ENCODE measurements around the gene TIMM8B.
A peak's percentile ranks its signal among the peaks of the same experiment; 100 is the strongest.
"Not testable (repeated sequence)": the region's sequence is repeated elsewhere in the genome, so short reads cannot be mapped to it uniquely, and the experiment has no call there.

TIMM8B gene

DNA sequence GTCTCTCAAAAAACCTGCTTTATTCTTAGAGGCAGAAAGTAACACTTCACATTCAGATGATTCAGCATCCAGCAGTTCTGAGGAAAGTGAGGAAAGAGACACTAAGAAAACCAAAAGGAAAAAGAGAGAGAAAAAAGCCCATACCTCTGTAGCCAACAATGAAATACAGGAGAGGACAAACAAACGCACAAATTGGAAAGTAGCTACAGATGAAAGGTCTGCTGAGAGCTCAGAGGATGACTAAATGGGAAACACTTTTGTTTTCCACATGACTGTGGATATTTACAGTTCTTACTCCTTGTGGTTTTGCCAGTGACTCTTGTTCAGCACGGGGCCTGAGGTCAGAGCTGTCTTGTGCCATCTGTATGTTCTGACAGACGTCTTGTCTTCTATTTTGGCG is 3.8 kb downstream of the TIMM8B start:
- no peak for DNase-seq (ENCODE audit: low spot score)

DNA sequence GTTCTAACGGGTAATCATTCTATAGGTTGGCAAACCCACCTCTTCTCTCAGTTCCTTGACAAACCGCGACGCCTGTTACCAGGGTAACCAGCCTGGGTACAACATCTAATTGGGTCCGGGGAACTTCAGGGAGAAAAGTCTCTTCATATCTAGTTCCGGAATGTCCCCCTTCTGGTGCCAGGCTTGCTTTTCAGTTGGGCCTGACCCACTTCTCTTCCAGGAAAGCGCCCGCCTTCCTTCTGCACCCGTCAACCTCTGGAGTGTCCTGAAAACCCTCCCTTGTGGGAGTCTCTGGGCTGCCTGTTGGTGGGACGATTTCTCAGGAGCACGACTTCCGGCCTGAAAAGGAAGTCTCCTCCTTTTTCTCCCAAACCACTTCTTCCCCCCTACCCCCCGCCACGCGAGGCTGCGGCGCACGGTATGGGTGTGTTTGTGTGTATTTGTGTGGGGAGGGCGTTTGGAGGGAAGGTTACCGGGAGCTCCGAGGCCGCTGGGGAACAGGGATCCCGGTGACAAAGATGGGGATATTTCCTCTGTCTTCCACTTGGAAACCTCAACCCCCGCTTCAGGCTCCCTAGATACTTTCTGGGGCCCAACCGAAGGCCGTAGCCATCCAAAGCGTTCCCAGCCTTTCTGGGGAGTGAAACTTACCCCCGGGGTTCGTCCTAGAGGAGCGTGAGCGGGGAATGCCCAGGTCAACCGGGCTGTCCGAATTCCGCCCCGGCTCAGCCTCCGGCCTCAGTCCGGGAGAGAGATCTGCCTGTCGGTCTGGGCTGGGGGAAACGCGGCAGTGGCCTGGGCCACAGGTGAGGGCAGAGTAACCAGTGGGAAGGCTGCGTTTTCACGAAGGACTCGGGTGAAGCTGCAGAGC is 12.4 kb downstream of the TIMM8B start, which contains the start of the genes NKAPD1 and PIH1D2:
TSS of gene NKAPD1 (plus strand) at position 359 of the 871 bp plus-strand sequence. CDS start 1,276 bp downstream, outside the sequence.
TSS of gene PIH1D2 (minus strand) at position 77 of the 871 bp plus-strand sequence. CDS start 843 bp downstream, outside the sequence.
- DNase-seq (ENCODE audit: low spot score): peak; percentile 88

DNA sequence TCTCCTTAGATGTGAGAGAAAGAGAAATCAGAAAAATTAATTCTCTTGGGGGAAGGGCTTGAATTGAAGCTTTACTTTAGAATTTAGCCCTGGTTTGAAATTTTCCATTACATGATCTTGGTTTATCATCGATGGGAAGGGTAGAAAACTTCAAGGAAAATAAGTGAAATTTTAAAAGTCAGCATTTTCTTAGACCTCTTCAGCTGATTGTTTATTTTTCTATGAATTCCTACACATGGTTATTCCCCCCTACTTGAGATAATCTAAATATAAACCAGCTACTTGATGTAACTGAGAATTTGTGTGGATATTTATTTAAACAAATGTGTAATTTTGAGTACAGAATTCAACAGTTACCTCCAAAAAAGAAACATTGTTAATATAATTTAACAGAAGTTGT is 23.6 kb downstream of the TIMM8B start:
- no peak for DNase-seq (ENCODE audit: low spot score)

DNA sequence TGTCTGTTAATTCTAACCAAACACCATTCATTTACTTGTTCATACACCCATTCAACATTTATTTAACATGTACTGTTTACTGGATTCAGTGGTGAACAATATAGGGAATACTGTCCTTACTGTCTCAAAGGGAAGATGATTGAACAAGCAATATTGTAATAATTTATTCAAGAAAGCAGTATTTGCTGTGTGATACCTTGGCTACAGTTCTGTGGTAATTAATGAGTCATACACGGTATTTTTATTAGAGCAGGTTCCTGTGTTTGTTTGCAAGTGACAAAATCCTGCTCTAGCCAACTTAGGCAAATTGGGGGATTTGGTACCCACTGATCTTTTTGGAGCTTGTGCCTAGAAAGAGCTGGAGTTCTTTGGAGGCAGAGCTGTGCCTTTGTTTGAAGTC is 28.5 kb downstream of the TIMM8B start:
- DNase-seq (ENCODE audit: low spot score): no peak

DNA sequence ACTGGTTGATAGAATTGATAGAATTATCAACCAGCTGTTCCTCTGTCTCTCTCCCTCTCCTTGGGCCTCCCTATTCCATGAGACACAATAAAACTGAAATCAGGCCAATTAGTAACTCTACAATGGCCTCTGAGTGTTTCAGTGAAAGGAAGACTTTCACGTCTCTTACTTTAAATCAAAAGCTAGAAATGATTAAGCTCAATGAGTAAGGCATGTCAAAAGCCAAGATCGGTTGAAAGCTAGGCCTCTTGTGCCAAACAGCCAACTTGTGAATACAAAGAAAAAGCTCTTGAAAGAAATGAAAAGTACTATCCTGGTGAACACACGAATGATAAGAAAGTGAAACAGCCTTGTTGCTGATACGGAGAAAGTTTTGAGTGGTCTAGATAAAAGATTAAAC is 29.4 kb downstream of the TIMM8B start:
- DNase-seq (ENCODE audit: low spot score): no peak

DNA sequence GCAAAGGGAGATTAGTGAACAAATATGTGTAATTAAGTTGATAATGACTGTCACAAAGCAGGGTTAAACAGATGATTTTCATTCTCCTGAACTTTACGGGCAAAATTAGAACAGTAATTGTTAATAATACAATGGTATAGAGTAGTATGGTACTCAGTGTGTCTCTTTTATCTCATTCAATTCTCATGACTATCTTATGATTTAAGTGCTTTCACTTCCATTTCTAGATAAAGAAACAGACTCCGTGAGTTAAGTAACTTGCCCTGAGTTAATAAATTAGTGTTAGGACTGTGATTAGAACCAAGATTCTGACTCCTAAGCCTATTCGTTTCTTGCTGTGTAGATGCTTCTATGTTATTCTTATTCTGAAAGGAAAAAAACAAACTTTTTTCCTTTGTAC is 34.8 kb downstream of the TIMM8B start:
- no peak for DNase-seq (ENCODE audit: low spot score)

DNA sequence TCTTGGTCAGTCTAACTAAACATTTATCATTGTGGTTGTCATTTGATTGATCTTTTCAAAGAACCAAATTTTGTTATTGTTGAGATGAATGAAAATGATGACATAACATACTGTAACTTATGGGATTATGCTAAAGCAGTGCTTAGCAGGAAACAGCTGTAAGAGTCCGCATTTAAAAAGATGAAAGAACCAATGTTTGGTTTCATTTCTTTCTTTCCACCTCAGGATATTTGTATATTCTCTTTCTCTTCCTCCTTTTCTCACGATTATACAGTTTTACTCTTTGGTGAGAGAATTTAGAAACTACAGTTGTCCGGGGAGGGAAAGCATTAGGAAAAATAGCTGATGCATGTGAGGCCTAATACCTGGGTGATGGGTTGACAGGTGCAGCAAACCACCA is 35.8 kb downstream of the TIMM8B start:
- no peak for DNase-seq (ENCODE audit: low spot score)

DNA sequence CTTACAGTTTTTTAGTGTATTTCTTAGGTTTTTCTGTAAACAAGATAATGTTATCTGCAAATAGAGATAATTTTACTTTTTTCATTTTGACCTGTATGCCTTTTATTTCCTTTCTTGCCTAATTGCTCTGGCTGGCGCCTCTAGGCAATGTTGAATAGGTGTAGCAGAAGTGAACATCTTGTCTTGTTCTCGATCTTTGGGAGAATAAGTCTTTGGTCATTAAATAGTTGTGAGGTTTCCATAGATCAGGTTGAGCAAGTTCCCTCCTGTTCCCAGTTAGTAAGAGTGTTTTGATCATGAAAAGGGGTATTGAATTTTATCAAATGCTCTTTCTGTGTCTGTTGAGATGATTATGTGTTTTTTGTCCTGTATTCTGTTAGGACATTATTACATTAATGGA is 36.8 kb downstream of the TIMM8B start:
- no peak for DNase-seq (ENCODE audit: low spot score)

DNA sequence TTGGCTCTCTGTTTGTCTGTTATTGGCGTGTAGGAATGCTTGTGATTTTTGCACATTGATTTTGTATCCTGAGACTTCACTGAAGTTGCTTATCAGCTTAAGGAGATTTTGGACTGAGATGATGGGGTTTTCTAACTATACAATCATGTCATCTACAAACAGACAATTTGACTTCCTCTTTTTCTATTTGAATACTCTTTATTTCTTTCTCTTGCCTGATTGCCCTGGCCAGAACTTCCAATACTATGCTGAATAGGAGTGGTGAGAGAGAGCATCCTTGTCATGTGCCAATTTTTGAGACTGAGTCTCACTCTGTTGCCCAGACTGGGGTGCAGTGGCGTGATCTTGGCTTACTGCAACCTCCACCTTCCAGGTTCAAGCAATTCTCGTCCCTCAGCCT is 38.3 kb downstream of the TIMM8B start:
- DNase-seq (ENCODE audit: low spot score): not testable (repeated sequence)

DNA sequence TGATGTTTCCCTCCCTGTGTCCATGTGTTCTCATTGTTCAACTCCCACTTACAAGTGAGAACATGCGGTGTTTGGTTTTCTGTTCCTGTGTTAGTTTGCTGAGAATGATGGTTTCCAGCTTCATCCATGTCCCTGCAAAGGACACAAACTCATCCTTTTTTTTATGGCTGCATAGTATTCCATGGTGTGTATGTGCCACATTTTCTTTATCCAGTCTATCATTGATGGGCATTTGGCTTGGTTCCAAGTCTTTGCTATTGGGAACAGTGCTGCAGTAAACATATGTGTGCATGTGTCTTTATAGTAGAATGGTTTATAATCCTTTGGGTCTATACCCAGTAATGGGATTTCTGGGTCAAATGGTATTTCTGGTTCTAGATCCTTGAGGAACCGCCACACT is 39.9 kb downstream of the TIMM8B start:
- DNase-seq (ENCODE audit: low spot score): not testable (repeated sequence)

DNA sequence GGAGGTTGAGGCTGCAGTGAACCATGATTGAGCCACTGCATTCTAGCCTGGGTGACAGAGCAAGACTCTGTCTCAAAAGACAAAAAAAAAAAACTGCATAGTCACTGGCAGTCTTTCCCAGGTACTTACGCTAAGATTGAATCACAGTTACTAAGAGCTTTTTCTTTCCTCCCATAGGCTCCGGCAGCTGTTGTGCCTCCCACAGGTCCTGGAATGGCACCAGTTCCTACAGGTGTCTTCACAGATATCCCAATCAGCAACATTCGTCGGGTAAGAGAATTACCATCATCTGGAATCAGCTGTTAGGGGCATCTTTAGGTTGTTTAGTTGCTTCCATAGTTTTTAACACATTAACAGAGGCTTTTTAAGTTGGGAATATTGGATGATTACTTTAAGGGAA is 41.6 kb downstream of the TIMM8B start:
- no peak for DNase-seq (ENCODE audit: low spot score)

DNA sequence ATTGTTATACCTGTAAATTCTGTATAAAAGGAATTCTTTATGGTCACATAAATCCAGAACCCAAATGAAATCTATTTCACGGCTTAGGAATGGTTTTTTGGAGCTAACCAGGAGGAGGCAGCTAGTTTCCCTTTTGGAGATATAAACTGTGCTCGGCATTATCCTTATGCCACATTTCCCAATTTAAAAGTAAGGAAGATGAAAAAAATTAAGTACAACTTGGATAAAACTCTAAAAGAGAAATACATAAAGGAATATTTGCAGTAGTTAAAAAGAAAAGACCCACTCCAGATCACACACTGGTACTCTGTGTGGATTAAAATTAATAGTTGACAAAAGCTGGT is 43.6 kb downstream of the TIMM8B start:
- no peak for DNase-seq (ENCODE audit: low spot score)

DNA sequence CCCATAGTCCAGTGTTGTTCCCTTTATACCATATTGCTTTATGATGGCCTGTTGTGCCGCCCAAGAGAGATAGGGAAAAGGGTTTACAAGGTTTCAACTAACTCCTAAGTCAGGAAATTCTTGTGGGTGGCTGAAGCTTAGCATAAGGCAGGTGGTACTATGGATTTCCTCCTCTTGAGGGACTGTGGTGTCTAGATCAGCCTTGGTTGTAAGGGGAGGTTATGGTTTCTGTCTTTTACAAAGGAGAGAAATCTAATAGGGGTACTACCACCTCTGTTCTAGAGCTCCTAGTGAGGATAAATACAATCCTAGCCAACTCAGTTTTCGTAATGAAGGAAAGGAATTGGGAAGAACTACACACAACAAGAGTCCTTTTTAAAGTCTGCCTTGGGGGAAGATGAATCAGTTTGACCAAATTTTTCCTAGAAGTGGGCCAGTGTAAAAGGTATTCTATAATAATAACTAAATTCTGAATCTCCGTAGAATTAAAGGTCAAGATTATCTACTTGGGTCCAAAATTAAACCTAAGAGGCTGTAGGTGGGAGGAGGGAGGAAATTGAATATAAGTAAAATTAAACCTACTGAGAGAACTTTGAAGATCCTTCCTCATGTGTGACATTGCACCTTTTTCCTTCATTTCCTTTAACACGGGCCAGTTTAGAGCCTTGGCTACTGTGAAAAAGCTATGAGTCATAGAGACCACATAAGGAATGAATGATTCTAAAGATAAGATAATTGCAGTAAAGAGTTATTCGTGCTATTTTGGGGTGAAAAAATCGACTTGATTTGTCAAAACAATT is 44.2 kb downstream of the TIMM8B start:
- no peak for DNase-seq (ENCODE audit: low spot score)

DNA sequence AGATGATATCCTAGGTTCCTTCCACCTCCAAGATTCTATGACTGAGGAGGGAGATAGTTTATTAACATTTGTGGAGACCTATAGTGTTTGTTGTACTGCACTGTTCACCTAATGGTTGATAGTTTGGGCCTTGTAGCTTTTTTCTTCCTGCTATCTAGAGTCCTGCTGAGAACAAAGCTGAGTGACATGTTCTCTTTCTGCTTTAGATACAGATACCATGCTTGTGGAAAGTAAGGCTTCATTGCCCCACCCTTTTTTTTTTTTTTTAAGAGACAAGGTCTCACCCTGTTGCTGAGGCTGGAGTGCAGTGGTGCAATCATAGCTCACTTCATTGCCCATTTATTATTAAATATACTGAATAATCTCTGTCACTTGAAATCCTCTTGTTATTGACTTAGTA is 49.0 kb downstream of the TIMM8B start:
- DNase-seq (ENCODE audit: low spot score): no peak
